Sigmoid colon (tissue), 7 donors: Measurements from ENCODE around the gene DNAH17. TPM values are rescaled to one million over a fixed set of nuclear protein-coding genes. Genes with fewer than 3 reads are reported as not detected.

Source experiments
- DNase-seq: peaks from one replicate; pipeline ENCODE4 v3.0.0-alpha.2; 2019
- H3K27ac ChIP-seq, 4 donors: fragments of 200-600 bp; sonication (generic); one replicate each; pipeline ENCODE4 v1.5.1; 2016 to 2019; ENCODE audit warnings: mild to moderate bottlenecking in 1 of 4
- H3K27me3 ChIP-seq, 3 donors: fragments of 200-600 bp; sonication (generic); one replicate each; pipeline ENCODE4 v1.5.1; 2019; ENCODE audit warnings: mild to moderate bottlenecking in 1 of 3
- H3K36me3 ChIP-seq, 4 donors: fragments of 200-600 bp; sonication (generic); one replicate each; pipeline ENCODE4 v1.5.1; 2016 to 2019
- H3K4me1 ChIP-seq, 4 donors: fragments of 200-600 bp; sonication (generic); one replicate each; pipeline ENCODE4 v1.5.1; 2017 to 2019
- H3K4me3 ChIP-seq, 4 donors: fragments of 200-600 bp; sonication (generic); one replicate each; pipeline ENCODE4 v1.5.1; 2017 to 2019; ENCODE audit warnings: mild to moderate bottlenecking in 2 of 4, moderate library complexity in 1 of 4
- H3K9me3 ChIP-seq, 4 donors: fragments of 200-600 bp in 3 of 4; sonication (generic) in 3 of 4; one replicate each; pipeline versions ENCODE4 v1.5.1 to v1.6.1; 2013 to 2019
- CTCF ChIP-seq, 4 experiments: fragments of 450-650 bp in 3 of 4; fragments of 200-600 bp in 1 of 4; IDR thresholded peaks; one replicate each; pipeline ENCODE4 v1.5.1; 2016 to 2019; ENCODE audit warnings: antibody characterized with exemption in 4 of 4, mild to moderate bottlenecking in 3 of 4, moderate library complexity in 2 of 4
- EP300 ChIP-seq, 4 donors: sonication (generic); formaldehyde crosslinking; IDR thresholded peaks; one replicate each; pipeline ENCODE4 v1.6.1; 2017; ENCODE audit warnings: antibody characterized with exemption in 4 of 4
- POLR2A ChIP-seq, 2 donors: fragments of 450-650 bp; IDR thresholded peaks; one replicate each; pipeline ENCODE4 v1.6.1; 2016; ENCODE audit warnings: antibody characterized with exemption in 2 of 2, mild to moderate bottlenecking in 2 of 2, moderate library complexity in 2 of 2
- POLR2AphosphoS5 ChIP-seq, 4 donors: sonication (generic); formaldehyde crosslinking; IDR thresholded peaks; one replicate each; pipeline ENCODE4 v1.6.1; 2017; ENCODE audit warnings: antibody characterized with exemption in 4 of 4
- WGBS, 2 donors: extraction: QIAGEN DNeasy Blood & Tissue Kit; methylation state at CpG; one replicate each; pipeline ENCODE4 v1.1.7; 2013; 5-methylcytosine and 5-hydroxymethylcytosine counted together
- intact Hi-C: fragments of 100-400 bp; cut with DNase I; formaldehyde crosslinking; loops from one replicate; pipeline ENCODE4 v1.15.1; 2023
- polyA plus RNA-seq, 3 donors: library from polyadenylated mRNA; stranded (reverse); fragments of 200-250 nt; gene quantifications; one replicate each; pipeline ENCODE4 v1.2.3, GENCODE V29; 2013
- total RNA-seq, 4 donors: library from RNA; depleted of rRNA; stranded (reverse); fragments of >200 nt; gene quantifications; one replicate each; pipeline ENCODE4 v1.1.0, GENCODE V29; 2016
- donor health status: healthy with polysubstance abuse.
- donor health status: Bipolar disorder and iron deficiency.
- donor health status: healthy.

DNAH17 gene
- total and polyA plus RNA-seq, 7 donors: 0.07 to 0.68 (median 0.26) TPM; not detected in 3

DNA sequence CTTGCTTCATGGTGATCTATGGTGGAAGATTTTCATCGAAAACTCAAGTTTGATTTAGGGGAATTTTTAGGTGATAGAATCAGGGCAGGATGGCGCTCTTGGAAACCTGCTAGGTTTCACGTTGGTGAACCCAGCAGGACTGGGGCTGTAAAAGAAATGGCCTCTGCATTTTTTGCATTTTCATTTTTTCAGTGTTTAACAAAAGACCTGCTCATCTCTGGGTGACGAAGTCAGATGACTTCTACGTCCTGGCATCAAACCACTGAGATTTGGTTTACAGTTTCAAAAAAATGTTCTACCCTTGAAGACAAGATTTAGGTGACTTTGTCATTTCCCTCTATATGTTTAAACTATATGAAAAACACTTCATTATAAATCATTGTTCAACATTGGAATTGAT, 196.8 kb downstream of the DNAH17 start:
- intact Hi-C loops: loop anchor here (5.0 kb wide), 1 partner anchor 88 kb away; no protein-coding TSS in a partner anchor
- 80 to 83% methylated on average over 5 of the region's 5 CpGs for WGBS, 2 donors
- peak overlapping the region in 2 of 4 donors; percentile 4 to 90 for H3K27ac ChIP-seq
- DNase-seq: no peak
- peaks cover 0 to 56% (median 45%) of the 10 kb centered on the region in 4 donors for H3K4me1 ChIP-seq
- no peaks in the 10 kb centered on the region for H3K9me3 ChIP-seq
- H3K4me3 ChIP-seq: no peak overlapping the region
- TF ChIP-seq POLR2AphosphoS5 (IDR thresholded peaks at IDR 0.05) (no peak), CTCF (IDR thresholded peaks at IDR 0.05) (no peak), POLR2A (IDR thresholded peaks at IDR 0.05) (no peak), EP300 (IDR thresholded peaks at IDR 0.05) (no peak)
- no peaks in the 10 kb centered on the region for H3K36me3 ChIP-seq
- H3K27me3 ChIP-seq: no peaks in the 10 kb centered on the region

DNA sequence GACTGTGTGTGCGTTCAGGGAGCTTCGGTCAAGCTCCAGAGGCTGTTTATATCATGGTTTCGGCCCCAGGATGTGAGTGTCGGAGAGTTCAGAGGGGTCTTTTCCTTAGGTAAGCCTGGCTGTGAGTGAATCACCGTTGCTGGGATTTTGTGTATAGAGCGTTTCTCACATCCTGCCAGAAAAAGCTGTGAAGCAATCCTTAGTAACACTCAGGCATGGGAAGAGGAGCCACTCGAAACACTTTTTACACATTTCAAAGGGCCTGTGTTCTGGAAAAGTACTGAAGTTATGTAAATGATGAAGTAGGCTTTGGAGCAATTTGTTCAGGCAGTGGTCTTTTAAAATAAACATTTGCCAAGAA, 198.1 kb downstream of the DNAH17 start:
- WGBS, 2 donors: 6% methylated on average over 7 of the region's 7 CpGs
- intact Hi-C loops: no loop called here

DNA sequence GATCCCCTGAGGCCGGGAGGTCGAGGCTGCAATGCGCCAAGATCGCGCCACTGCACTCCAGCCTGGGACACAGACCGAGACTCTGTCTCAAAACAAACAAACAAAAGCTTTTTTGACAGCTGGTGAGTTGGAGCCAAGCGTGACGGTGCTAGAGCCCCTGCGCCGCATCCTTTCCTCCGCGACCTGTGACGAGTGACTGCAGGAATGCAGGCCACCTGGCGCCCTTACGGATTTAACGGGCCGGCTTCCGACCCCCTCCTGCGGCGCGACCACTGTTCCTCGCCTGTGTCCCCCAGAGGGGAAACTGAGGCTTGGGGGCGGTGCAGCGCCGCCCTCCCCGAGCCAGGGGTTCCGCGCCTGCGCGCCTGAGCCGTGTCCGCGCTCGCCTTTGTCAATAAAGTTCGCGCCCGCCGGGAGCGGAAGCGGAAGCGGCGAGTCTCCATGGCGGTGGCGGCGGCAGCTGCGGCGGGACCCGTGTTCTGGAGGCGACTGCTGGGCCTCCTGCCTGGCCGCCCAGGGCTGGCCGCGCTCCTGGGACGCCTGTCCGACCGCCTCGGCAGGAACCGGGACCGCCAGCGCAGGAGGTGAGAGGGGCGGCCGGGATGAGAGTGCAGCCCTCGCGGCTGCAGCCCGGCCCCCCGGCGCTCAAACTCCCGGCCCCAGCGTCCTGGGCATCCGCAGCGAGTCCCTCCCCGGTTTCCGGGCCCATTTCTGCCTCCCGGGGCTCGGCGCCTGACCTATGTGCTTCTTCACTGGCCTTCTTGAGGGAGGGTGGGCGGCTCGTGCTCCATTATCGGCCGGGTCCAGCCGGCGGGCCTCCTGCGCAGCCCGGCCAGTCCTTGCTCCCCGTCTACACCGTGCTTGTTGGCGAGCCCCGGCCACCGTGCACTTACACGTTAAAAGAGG, 198.7 kb downstream of the DNAH17 start, which contains the start of gene PGS1:
Gene PGS1, plus strand, starts transcription at position 425 of the 906 bp plus-strand sequence. Its CDS starts 17 bp downstream, at position 442.
- intact Hi-C loops: no loop called here
- Histone ChIP-seq H3K4me3 (peak within 1 kb of the TSS; percentile 88 to 98 (median 96)), H3K9me3 (no peaks in the 10 kb centered on the region), H3K27ac (peak within 1 kb of the TSS; percentile 85 to 90 (median 87)), H3K27me3 (no peaks in the 10 kb centered on the region), H3K4me1 (peaks cover 0 to 56% (median 46%) of the 10 kb centered on the region in 4 donors), H3K36me3 (no peaks in the 10 kb centered on the region)
- TF ChIP-seq CTCF (IDR thresholded peaks at IDR 0.05) (no peak), EP300 (IDR thresholded peaks at IDR 0.05) (no peak), POLR2A (IDR thresholded peaks at IDR 0.05) (peak; percentile 63 to 65), POLR2AphosphoS5 (IDR thresholded peaks at IDR 0.05) (peak; percentile 90 to 96 (median 94))
- WGBS, 2 donors: 1% methylated on average over 89 of the region's 89 CpGs
- peak; percentile 88 for DNase-seq

More for the DNA sequence above, 198.1 kb downstream of the DNAH17 start:
- peaks cover 0 to 62% (median 46%) of the 10 kb centered on the region in 4 donors for H3K4me1 ChIP-seq
- no peak for DNase-seq
- peak overlapping the region; percentile 88 to 98 (median 96) for H3K4me3 ChIP-seq
- H3K9me3 ChIP-seq: no peaks in the 10 kb centered on the region
- TF ChIP-seq POLR2A (IDR thresholded peaks at IDR 0.05) (no peak), CTCF (IDR thresholded peaks at IDR 0.05) (no peak), EP300 (IDR thresholded peaks at IDR 0.05) (peak in 1 of 4 donors; percentile 27), POLR2AphosphoS5 (IDR thresholded peaks at IDR 0.05) (peak in 2 of 4 donors; percentile 8 to 36)
- no peaks in the 10 kb centered on the region for H3K36me3 ChIP-seq
- no peaks in the 10 kb centered on the region for H3K27me3 ChIP-seq
- peak overlapping the region; percentile 85 to 90 (median 87) for H3K27ac ChIP-seq

GRCh38 chr17:78377858-78378224, 199.4 kb downstream of the DNAH17 start:
- peak overlapping the region; percentile 85 to 90 (median 87) for H3K27ac ChIP-seq
- DNase-seq: no peak
- no peaks in the 10 kb centered on the region for H3K27me3 ChIP-seq
- 22 to 54% methylated on average over 14 of the region's 14 CpGs for WGBS, 2 donors
- no peaks in the 10 kb centered on the region for H3K9me3 ChIP-seq
- H3K4me1 ChIP-seq: peaks cover 0 to 56% (median 43%) of the 10 kb centered on the region in 4 donors
- no peaks in the 10 kb centered on the region for H3K36me3 ChIP-seq
- H3K4me3 ChIP-seq: peak overlapping the region; percentile 88 to 98 (median 96)
- TF ChIP-seq EP300 (IDR thresholded peaks at IDR 0.05): no peak
- TF ChIP-seq CTCF (IDR thresholded peaks at IDR 0.05): no peak
- TF ChIP-seq POLR2A (IDR thresholded peaks at IDR 0.05): no peak
- TF ChIP-seq POLR2AphosphoS5 (IDR thresholded peaks at IDR 0.05): no peak
- intact Hi-C loops: no loop called here
